Astrocyte (in vitro differentiated cells and primary cell): ENCODE data around the gene SULF2. TPM values are rescaled to one million over a fixed set of nuclear protein-coding genes. Genes with fewer than 3 reads are reported as not detected.
A peak's percentile ranks its signal among the peaks of the same experiment; 100 is the strongest.

Experiments used
- DNase-seq: peaks from one replicate; pipeline ENCODE4 v3.0.0-alpha.2; 2010; ENCODE audit warnings: low read depth
- FAIRE-seq: peaks from 2 replicates; lab custom pipeline; 2011; peaks lifted over from hg19 to GRCh38; lab: Jason Lieb, UNC
- H2AFZ ChIP-seq: 2 replicates; pipeline ENCODE4 v1.6.0; 2012; ENCODE audit warnings: low read depth, low read length, inconsistent platforms
- H3K27ac ChIP-seq: 2 replicates; pipeline ENCODE4 v1.5.1; 2011; ENCODE audit warnings: low read depth, low read length, inconsistent platforms
- H3K27me3 ChIP-seq: 2 replicates; pipeline ENCODE4 v1.6.0; 2011; ENCODE audit warnings: low read length, inconsistent platforms; ENCODE audit not compliant: insufficient read depth
- H3K36me3 ChIP-seq: 2 replicates; pipeline ENCODE4 v1.5.1; 2011; ENCODE audit warnings: low read length, inconsistent platforms; ENCODE audit not compliant: insufficient read depth
- H3K4me1 ChIP-seq: 2 replicates; pipeline ENCODE4 v1.5.1; 2011; ENCODE audit warnings: low read length, inconsistent platforms; ENCODE audit not compliant: insufficient read depth
- H3K4me2 ChIP-seq: 2 replicates; pipeline ENCODE4 v1.6.0; 2012; ENCODE audit warnings: low read length, inconsistent platforms
- H3K4me3 ChIP-seq: 2 replicates; pipeline ENCODE4 v1.5.1; 2011; ENCODE audit warnings: low read depth, mild to moderate bottlenecking, low read length, inconsistent platforms; ENCODE audit not compliant: insufficient read depth
- H3K79me2 ChIP-seq: 2 replicates; pipeline ENCODE4 v1.6.0; 2012; ENCODE audit warnings: mild to moderate bottlenecking, low read length, inconsistent platforms; ENCODE audit not compliant: insufficient read depth
- H3K9ac ChIP-seq: 2 replicates; pipeline ENCODE4 v1.6.0; 2012; ENCODE audit warnings: mild to moderate bottlenecking, low read length, inconsistent platforms
- H3K9me3 ChIP-seq: 2 replicates; pipeline ENCODE4 v1.5.1; 2012; ENCODE audit warnings: low read depth, mild to moderate bottlenecking, low read length, inconsistent platforms; ENCODE audit not compliant: insufficient read depth
- H4K20me1 ChIP-seq: 2 replicates; pipeline ENCODE4 v1.6.0; 2012; ENCODE audit warnings: low read length, inconsistent platforms; ENCODE audit not compliant: insufficient read depth
- H3K27ac Mint-ChIP-seq: one replicate; pipeline ENCODE4 v1.8.0; 2021; ENCODE audit warnings: mild to moderate bottlenecking, mixed read lengths; ENCODE audit not compliant: unreplicated experiment
- H3K27me3 Mint-ChIP-seq: one replicate; pipeline ENCODE4 v1.8.0; 2021; ENCODE audit warnings: low read depth, mixed read lengths; ENCODE audit not compliant: unreplicated experiment
- H3K36me3 Mint-ChIP-seq: one replicate; pipeline ENCODE4 v1.8.0; 2021; ENCODE audit warnings: low read depth, mixed read lengths; ENCODE audit not compliant: unreplicated experiment
- H3K4me1 Mint-ChIP-seq: one replicate; pipeline ENCODE4 v1.8.0; 2021; ENCODE audit warnings: low read depth, mixed read lengths; ENCODE audit not compliant: unreplicated experiment
- H3K4me3 Mint-ChIP-seq: one replicate; pipeline ENCODE4 v1.8.0; 2021; ENCODE audit warnings: mild to moderate bottlenecking, moderate library complexity, mixed read lengths; ENCODE audit not compliant: unreplicated experiment
- H3K9me3 Mint-ChIP-seq: one replicate; pipeline ENCODE4 v1.8.0; 2021; ENCODE audit warnings: mild to moderate bottlenecking, mixed read lengths; ENCODE audit not compliant: unreplicated experiment
- CTCF ChIP-seq: IDR thresholded peaks from 2 replicates; pipeline ENCODE4 v1.5.1; 2011; ENCODE audit warnings: low read depth, mild to moderate bottlenecking, inconsistent platforms, low read length, moderate library complexity; ENCODE audit not compliant: insufficient read depth
- EZH2 ChIP-seq: IDR thresholded peaks from 2 replicates; pipeline ENCODE4 v1.6.1; 2012; ENCODE audit warnings: mild to moderate bottlenecking, low read length, inconsistent platforms; ENCODE audit not compliant: insufficient read depth
- total RNA-seq: library from RNA; stranded (reverse); gene quantifications from 2 replicates; pipeline ENCODE4 v1.2.1, GENCODE V29; 2021

Gene SULF2
- total RNA-seq, 1 donor from 2014 or later: 139 TPM

- H4K20me1 ChIP-seq: peaks cover 70% of the 10 kb centered on the region
- H2AFZ ChIP-seq: no peak overlapping the region
- Mint-ChIP-seq H3K27ac (no peak overlapping the region), H3K9me3 (peaks cover 10% of the 10 kb centered on the region), H3K4me3 (no peak overlapping the region), H3K27me3 (peaks cover 10% of the 10 kb centered on the region), H3K36me3 (peaks cover 14% of the 10 kb centered on the region), H3K4me1 (peaks cover 14% of the 10 kb centered on the region)
- no peak overlapping the region for H3K27ac ChIP-seq
- H3K4me2 ChIP-seq: no peak overlapping the region
- H3K27me3 ChIP-seq: peaks cover 15% of the 10 kb centered on the region
- peaks cover 5% of the 10 kb centered on the region for H3K79me2 ChIP-seq
- no peaks in the 10 kb centered on the region for H3K36me3 ChIP-seq
- H3K9ac ChIP-seq: no peak overlapping the region
- no peak for TF ChIP-seq EZH2
- no peak for TF ChIP-seq CTCF
- peaks cover 3% of the 10 kb centered on the region for H3K9me3 ChIP-seq
- DNase-seq: peak; percentile 81
- H3K4me3 ChIP-seq: no peak overlapping the region
- FAIRE-seq: no peak
- H3K4me1 ChIP-seq: no peaks in the 10 kb centered on the region
Observed at GRCh38 chr20:47778398-47779354, 6.6 kb downstream of the SULF2 start.

GRCh38 chr20:47777220-47777619 is 8.1 kb downstream of the SULF2 start:
- peaks cover 17% of the 10 kb centered on the region for H3K36me3 Mint-ChIP-seq
- Histone ChIP-seq H3K9ac (no peak overlapping the region), H3K4me2 (no peak overlapping the region), H3K27me3 (peaks cover 11% of the 10 kb centered on the region), H3K36me3 (no peaks in the 10 kb centered on the region), H3K27ac (no peak overlapping the region), H3K4me1 (no peaks in the 10 kb centered on the region), H3K4me3 (no peak overlapping the region), H2AFZ (no peak overlapping the region), H3K79me2 (no peaks in the 10 kb centered on the region), H3K9me3 (peaks cover 3% of the 10 kb centered on the region), H4K20me1 (peaks cover 56% of the 10 kb centered on the region)
- TF ChIP-seq CTCF (no peak), EZH2 (no peak)
- peaks cover 10% of the 10 kb centered on the region for H3K9me3 Mint-ChIP-seq
- peaks cover 10% of the 10 kb centered on the region for H3K27me3 Mint-ChIP-seq
- no peak overlapping the region for H3K4me3 Mint-ChIP-seq
- no peak overlapping the region for H3K27ac Mint-ChIP-seq
- no peak for DNase-seq
- no peak for FAIRE-seq
- H3K4me1 Mint-ChIP-seq: peaks cover 9% of the 10 kb centered on the region

GRCh38 chr20:47776639-47777038 is 8.6 kb downstream of the SULF2 start:
- H3K9me3 ChIP-seq: peaks cover 3% of the 10 kb centered on the region
- Mint-ChIP-seq H3K27me3 (peaks cover 9% of the 10 kb centered on the region), H3K9me3 (peaks cover 10% of the 10 kb centered on the region), H3K4me1 (peaks cover 9% of the 10 kb centered on the region), H3K27ac (no peak overlapping the region), H3K4me3 (no peak overlapping the region), H3K36me3 (peaks cover 17% of the 10 kb centered on the region)
- no peaks in the 10 kb centered on the region for H3K36me3 ChIP-seq
- no peaks in the 10 kb centered on the region for H3K79me2 ChIP-seq
- no peaks in the 10 kb centered on the region for H3K4me1 ChIP-seq
- no peak overlapping the region for H2AFZ ChIP-seq
- no peak overlapping the region for H3K27ac ChIP-seq
- peaks cover 8% of the 10 kb centered on the region for H3K27me3 ChIP-seq
- TF ChIP-seq CTCF: no peak
- no peak for TF ChIP-seq EZH2
- DNase-seq (no peak), FAIRE-seq (no peak)
- H3K4me2 ChIP-seq: no peak overlapping the region
- no peak overlapping the region for H3K9ac ChIP-seq
- no peak overlapping the region for H3K4me3 ChIP-seq
- peaks cover 50% of the 10 kb centered on the region for H4K20me1 ChIP-seq
